ENCODE data around the gene LAMA2. TPM values are rescaled to one million over a fixed set of nuclear protein-coding genes. Genes with fewer than 3 reads are reported as not detected.

LAMA2 gene
- total RNA-seq, 2 donors from 2014 or later, result 111 to 217 TPM

GRCh38 chr6:129099696-129100095, 216.8 kb downstream of the LAMA2 start:
- H3K36me3 ChIP-seq, result no peaks in the 10 kb centered on the region
- no peaks in the 10 kb centered on the region for H3K9me3 ChIP-seq
- ATAC-seq (ENCODE audit: insufficient number of reproducible peaks, low FRiP score, low read depth) (no peak), DNase-seq (ENCODE audit: low spot score) (no peak)
- no peak overlapping the region for H3K27ac ChIP-seq
- no peak for TF ChIP-seq CTCF (IDR thresholded peaks at IDR 0.05)
- H3K4me3 ChIP-seq, result no peak overlapping the region
- H3K27me3 ChIP-seq (replicated peaks; ENCODE audit: insufficient read depth), result no peaks in the 10 kb centered on the region
- H3K4me1 ChIP-seq (ENCODE audit: control insufficient read depth in 1 of 2, low read depth in 2 of 2), result peaks cover 0 to 10% of the 10 kb centered on the region in 2 donors

GRCh38 chr6:129100164-129100563, 217.2 kb downstream of the LAMA2 start:
- Histone ChIP-seq H3K36me3 (no peaks in the 10 kb centered on the region), H3K9me3 (no peaks in the 10 kb centered on the region), H3K27me3 (replicated peaks; ENCODE audit: insufficient read depth) (no peaks in the 10 kb centered on the region), H3K4me1 (ENCODE audit: control insufficient read depth in 1 of 2, low read depth in 2 of 2) (peaks cover 0 to 15% of the 10 kb centered on the region in 2 donors), H3K4me3 (no peak overlapping the region), H3K27ac (no peak overlapping the region)
- TF ChIP-seq CTCF (IDR thresholded peaks at IDR 0.05), result no peak
- ATAC-seq (ENCODE audit: insufficient number of reproducible peaks, low FRiP score, low read depth) (no peak), DNase-seq (ENCODE audit: low spot score) (no peak)

- ATAC-seq (ENCODE audit: insufficient number of reproducible peaks, low FRiP score, low read depth), result peak; percentile 42
- Histone ChIP-seq H3K27ac (no peak overlapping the region), H3K4me1 (ENCODE audit: control insufficient read depth in 1 of 2, low read depth in 2 of 2) (peaks cover 0 to 16% of the 10 kb centered on the region in 2 donors), H3K36me3 (no peaks in the 10 kb centered on the region), H3K27me3 (replicated peaks; ENCODE audit: insufficient read depth) (no peaks in the 10 kb centered on the region), H3K4me3 (no peak overlapping the region), H3K9me3 (no peaks in the 10 kb centered on the region)
- DNase-seq (ENCODE audit: low spot score), result no peak
- TF ChIP-seq CTCF (IDR thresholded peaks at IDR 0.05), result no peak
Measured at GRCh38 chr6:129102741-129103140, 219.8 kb downstream of the LAMA2 start.

GRCh38 chr6:129104131-129104530, 221.2 kb downstream of the LAMA2 start:
- ATAC-seq (ENCODE audit: insufficient number of reproducible peaks, low FRiP score, low read depth), result no peak
- H3K27ac ChIP-seq, result peak overlapping the region; percentile 28 to 46

GRCh38 chr6:129104560-129104959, 221.6 kb downstream of the LAMA2 start:
- no peak for ATAC-seq (ENCODE audit: insufficient number of reproducible peaks, low FRiP score, low read depth)
- no peak for DNase-seq (ENCODE audit: low spot score)
- Histone ChIP-seq H3K9me3 (no peaks in the 10 kb centered on the region), H3K4me1 (ENCODE audit: control insufficient read depth in 1 of 2, low read depth in 2 of 2) (peaks cover 0 to 16% of the 10 kb centered on the region in 2 donors), H3K36me3 (no peaks in the 10 kb centered on the region), H3K27ac (peak overlapping the region in 1 of 2 donors; percentile 46), H3K27me3 (replicated peaks; ENCODE audit: insufficient read depth) (no peaks in the 10 kb centered on the region), H3K4me3 (no peak overlapping the region)
- TF ChIP-seq CTCF (IDR thresholded peaks at IDR 0.05), result no peak

More at GRCh38 chr6:129104131-129104530, 221.2 kb downstream of the LAMA2 start:
- H3K4me3 ChIP-seq, result no peak overlapping the region
- H3K9me3 ChIP-seq, result no peaks in the 10 kb centered on the region
- no peak for DNase-seq (ENCODE audit: low spot score)
- no peaks in the 10 kb centered on the region for H3K36me3 ChIP-seq
- TF ChIP-seq CTCF (IDR thresholded peaks at IDR 0.05), result no peak
- H3K4me1 ChIP-seq (ENCODE audit: control insufficient read depth in 1 of 2, low read depth in 2 of 2), result peaks cover 0 to 16% of the 10 kb centered on the region in 2 donors
- H3K27me3 ChIP-seq (replicated peaks; ENCODE audit: insufficient read depth), result no peaks in the 10 kb centered on the region
